Liver (tissue), 3 donors: ENCODE results near the gene TRIO.

Source experiments
- CTCF ChIP-seq: fragments of 150-350 bp; IDR thresholded peaks from 2 replicates; pipeline ENCODE4 v1.5.1; 2017; ENCODE audit warnings: improper control_type of control experiment, low read depth, low read length; ENCODE audit not compliant: missing input control
- EGR1 ChIP-seq, 2 donors: IDR thresholded peaks; 2 replicates each; pipeline ENCODE4 v1.6.1; 2016 to 2018; ENCODE audit warnings: antibody characterized with exemption in 2 of 2, low read depth in 2 of 2
- FOXA2 ChIP-seq: IDR thresholded peaks from 2 replicates; pipeline ENCODE4 v1.6.1; 2016; ENCODE audit warnings: antibody characterized with exemption
- GABPA ChIP-seq, 2 donors: IDR thresholded peaks in 1 of 2; conservative IDR thresholded peaks in 1 of 2; 2 replicates each; pipeline ENCODE4 v1.6.1; 2016; ENCODE audit warnings: antibody characterized with exemption in 2 of 2, mild to moderate bottlenecking in 1 of 2, moderate library complexity in 1 of 2
- HNF4G ChIP-seq: IDR thresholded peaks from 2 replicates; pipeline ENCODE4 v1.6.1; 2016; ENCODE audit warnings: antibody characterized with exemption
- JUND ChIP-seq, 2 donors: IDR thresholded peaks; 2 replicates each; pipeline ENCODE4 v1.6.1; 2016; ENCODE audit warnings: antibody characterized with exemption in 2 of 2
- MAX ChIP-seq: IDR thresholded peaks from 2 replicates; pipeline ENCODE4 v1.6.1; 2016; ENCODE audit warnings: antibody characterized with exemption
- RAD21 ChIP-seq, 2 donors: IDR thresholded peaks; 2 replicates each; pipeline ENCODE4 v1.6.1; 2016; ENCODE audit warnings: antibody characterized with exemption in 2 of 2, mild to moderate bottlenecking in 2 of 2
- REST ChIP-seq: IDR thresholded peaks from 2 replicates; pipeline ENCODE4 v1.6.1; 2016; ENCODE audit warnings: antibody characterized with exemption, mild to moderate bottlenecking
- SP1 ChIP-seq: IDR thresholded peaks from 2 replicates; pipeline ENCODE4 v1.6.1; 2018; ENCODE audit warnings: antibody characterized with exemption, mild to moderate bottlenecking
- donor health status: healthy.
- donor health status: healthy.

GRCh38 chr5:14208071-14209021 is 65.2 kb downstream of the TRIO start:
- TF ChIP-seq CTCF (no peak), REST (peak; percentile 64), JUND (IDR thresholded peaks at IDR 0.05) (peak in 1 of 2 donors; percentile 83), HNF4G (peak; percentile 72), EGR1 (IDR thresholded peaks at IDR 0.05; ENCODE audit: low read depth in 2 of 2) (peak in 1 of 2 donors; percentile 62), MAX (peak; percentile 88), SP1 (peak; percentile 94), GABPA (IDR thresholded peaks at IDR 0.05 in 1 of 2, conservative IDR thresholded peaks at IDR 0.05 in 1 of 2) (peak in 1 of 2 donors; percentile 53), FOXA2 (peak; percentile 92), RAD21 (IDR thresholded peaks at IDR 0.05) (peak; percentile 61 to 71)
